ENCODE data around the gene CLSTN3.
"Not testable (repeated sequence)": the region's sequence is repeated elsewhere in the genome, so short reads cannot be mapped to it uniquely, and the experiment has no call there.

The CLSTN3 gene

DNA sequence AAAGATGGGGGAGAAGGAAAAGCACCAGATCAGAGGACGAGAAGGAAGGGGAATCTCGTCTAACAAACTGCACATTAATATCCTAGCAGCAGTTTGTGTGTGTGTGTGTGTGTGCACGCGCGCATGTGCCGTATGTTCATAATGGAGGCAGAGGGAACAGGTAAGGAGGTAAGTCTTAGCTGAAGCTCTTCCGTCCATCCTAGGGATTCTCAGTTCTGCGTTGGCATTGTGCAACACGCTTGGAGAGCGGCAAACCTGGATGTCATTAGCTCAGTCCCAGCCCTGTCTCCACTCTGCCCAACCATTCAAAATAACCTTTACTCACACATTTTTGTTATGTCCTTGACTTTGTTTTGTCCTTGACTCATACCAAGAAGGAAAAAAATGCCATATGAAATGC lies 36.3 kb upstream of the CLSTN3 start:
- Histone ChIP-seq H3K36me3 (ENCODE audit: insufficient read depth, low read length) (no peaks in the 10 kb centered on the region), H3K4me2 (ENCODE audit: low read length) (no peak overlapping the region), H3K4me1 (ENCODE audit: control insufficient read depth, insufficient read depth, low read length) (peaks cover 25% of the 10 kb centered on the region), H3K4me3 (ENCODE audit: low read length) (no peak overlapping the region), H3K9me3 (replicated peaks; ENCODE audit: low read length) (no peaks in the 10 kb centered on the region), H3K27me3 (ENCODE audit: control insufficient read depth, insufficient read depth, low read length) (peaks cover 6% of the 10 kb centered on the region), H3K9ac (ENCODE audit: low read depth, low read length) (no peak overlapping the region)

DNA sequence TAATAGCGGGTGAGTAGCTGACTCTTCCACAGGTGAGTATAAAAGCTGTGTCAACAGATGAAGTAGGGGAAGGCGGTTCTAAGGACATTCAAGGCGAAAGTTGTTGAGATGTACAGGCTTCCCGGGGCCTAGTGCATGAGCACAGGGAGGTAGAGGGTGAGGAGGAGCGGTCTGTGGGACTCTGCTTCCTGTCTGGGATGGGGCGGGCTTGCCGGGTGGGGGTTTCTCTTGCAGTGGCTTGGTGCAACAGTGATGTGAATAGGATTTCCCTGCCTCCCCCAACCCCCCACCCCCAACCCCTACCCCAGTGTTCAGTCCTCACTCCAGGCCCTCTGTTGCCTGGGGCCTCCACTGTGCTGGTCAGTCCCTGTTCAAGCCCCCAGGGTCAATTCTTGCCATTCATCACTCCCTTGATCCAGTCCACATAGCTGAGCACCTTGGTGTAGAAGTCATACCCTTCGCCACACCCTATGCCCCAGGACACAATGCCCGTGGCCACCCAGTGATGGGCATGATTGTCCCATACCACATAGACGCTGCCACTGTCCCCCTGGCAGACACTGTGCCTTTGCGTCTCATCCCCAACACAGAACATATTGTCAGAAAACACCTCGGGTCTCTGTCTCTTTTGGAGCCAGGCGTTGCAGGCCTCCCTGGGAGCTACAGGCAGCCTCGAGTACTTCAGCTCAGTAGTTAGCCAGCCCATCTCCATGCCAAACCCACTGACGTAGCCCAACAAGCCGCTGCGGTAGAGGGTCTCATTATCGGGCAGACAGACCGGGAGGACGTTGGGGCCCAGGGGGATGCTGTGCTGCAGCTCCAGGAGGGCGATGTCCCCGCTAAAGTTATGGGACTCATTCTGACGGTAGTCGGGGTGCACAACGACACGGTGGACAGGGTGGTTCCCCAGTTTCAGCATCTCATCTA lies 33.9 kb upstream of the CLSTN3 start:
- peaks cover 7% of the 10 kb centered on the region for H3K36me3 ChIP-seq (ENCODE audit: insufficient read depth, low read length)
- H3K27me3 ChIP-seq (ENCODE audit: control insufficient read depth, insufficient read depth, low read length) = peaks cover 6% of the 10 kb centered on the region
- no peak overlapping the region for H3K4me2 ChIP-seq (ENCODE audit: low read length)
- H3K9me3 ChIP-seq (replicated peaks; ENCODE audit: low read length) = no peaks in the 10 kb centered on the region
- peaks cover 13% of the 10 kb centered on the region for H3K4me1 ChIP-seq (ENCODE audit: control insufficient read depth, insufficient read depth, low read length)
- no peak overlapping the region for H3K9ac ChIP-seq (ENCODE audit: low read depth, low read length)
- no peak overlapping the region for H3K4me3 ChIP-seq (ENCODE audit: low read length)

DNA sequence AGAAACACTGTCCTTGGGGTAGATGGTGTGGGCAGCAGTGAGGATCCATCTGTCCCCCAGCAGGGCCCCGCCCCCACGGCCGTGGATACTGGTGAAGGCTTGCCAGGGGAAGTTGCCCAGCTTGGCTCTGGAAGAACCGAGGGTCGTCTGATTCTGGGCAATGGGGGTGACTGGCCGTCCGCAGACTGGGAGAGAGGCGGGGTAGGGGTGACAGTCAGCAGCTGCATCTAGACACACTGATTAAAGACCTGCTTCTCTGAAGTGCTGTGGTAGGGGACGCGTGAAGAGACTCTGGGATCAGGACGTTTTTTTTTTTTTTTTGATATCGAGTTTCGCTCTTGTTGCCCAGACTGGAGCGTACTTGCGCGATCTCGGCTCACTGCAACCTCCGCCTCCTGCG lies 33.2 kb upstream of the CLSTN3 start:
- peaks cover 12% of the 10 kb centered on the region for H3K4me1 ChIP-seq (ENCODE audit: control insufficient read depth, insufficient read depth, low read length)

DNA sequence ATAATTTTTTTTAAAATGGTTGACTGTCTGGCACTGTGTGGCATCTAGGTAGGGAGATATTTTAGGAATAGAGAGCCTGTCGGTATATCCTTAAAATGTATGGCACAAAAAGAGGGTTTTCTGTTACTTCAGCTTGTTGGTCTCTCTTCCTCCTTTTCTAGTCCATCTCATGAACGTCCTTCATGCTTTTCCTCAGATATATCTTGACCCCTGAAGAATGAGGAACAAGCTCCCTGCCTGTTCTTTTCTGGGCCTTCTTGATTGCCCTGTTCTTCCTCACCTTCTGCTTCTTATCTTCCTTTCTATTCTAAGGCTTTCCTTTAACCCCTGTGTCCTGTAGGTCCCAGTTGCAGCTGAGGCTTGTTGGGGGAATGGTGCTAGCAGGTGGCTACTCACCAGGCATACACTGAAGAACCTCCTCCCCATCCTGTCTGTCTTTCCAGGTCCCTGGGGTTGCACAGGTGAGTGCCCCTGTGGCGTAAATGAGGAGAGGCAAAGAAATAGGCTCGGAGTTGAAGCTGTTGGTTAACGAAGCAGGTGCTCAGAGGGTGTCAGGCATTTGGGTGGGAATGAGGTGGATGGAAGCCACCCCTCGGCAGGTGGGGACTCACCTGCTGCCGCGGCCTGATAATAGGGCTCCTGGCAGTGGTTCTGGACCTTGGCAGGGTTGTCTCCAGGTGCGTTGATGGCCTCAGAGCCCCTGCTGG lies 30.7 kb upstream of the CLSTN3 start:
- no peak overlapping the region for H3K4me2 ChIP-seq (ENCODE audit: low read length)
- peaks cover 7% of the 10 kb centered on the region for H3K36me3 ChIP-seq (ENCODE audit: insufficient read depth, low read length)

More for the DNA sequence above, 33.2 kb upstream of the CLSTN3 start:
- Histone ChIP-seq H3K9ac (ENCODE audit: low read depth, low read length) (no peak overlapping the region), H3K27me3 (ENCODE audit: control insufficient read depth, insufficient read depth, low read length) (peaks cover 6% of the 10 kb centered on the region), H3K9me3 (replicated peaks; ENCODE audit: low read length) (no peaks in the 10 kb centered on the region), H3K36me3 (ENCODE audit: insufficient read depth, low read length) (peaks cover 7% of the 10 kb centered on the region), H3K4me3 (ENCODE audit: low read length) (no peak overlapping the region), H3K4me2 (ENCODE audit: low read length) (peak overlapping the region; percentile 63)

DNA sequence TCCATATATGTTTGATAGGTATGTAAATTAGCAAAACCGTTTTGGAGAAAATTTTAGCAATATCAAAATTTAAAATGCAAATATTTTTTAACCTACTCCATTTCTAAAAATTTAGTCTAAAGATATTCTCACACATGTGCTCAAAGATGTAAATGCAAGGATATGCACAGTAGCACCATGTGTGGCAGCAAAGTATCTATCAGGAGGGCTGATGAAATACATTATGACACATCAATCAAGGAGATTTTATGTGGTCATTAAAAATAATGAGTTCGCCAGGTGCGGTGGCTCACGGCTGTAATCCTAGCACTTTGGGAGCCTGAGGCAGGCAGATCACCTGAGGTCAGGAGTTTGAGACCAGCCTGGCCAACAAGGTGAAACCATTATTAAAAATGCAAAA lies 29.9 kb upstream of the CLSTN3 start:
- Histone ChIP-seq H3K4me1 (ENCODE audit: control insufficient read depth, insufficient read depth, low read length) (peaks cover 9% of the 10 kb centered on the region), H3K9ac (ENCODE audit: low read depth, low read length) (no peak overlapping the region), H3K9me3 (replicated peaks; ENCODE audit: low read length) (no peaks in the 10 kb centered on the region), H3K4me3 (ENCODE audit: low read length) (no peak overlapping the region), H3K4me2 (ENCODE audit: low read length) (no peak overlapping the region), H3K27me3 (ENCODE audit: control insufficient read depth, insufficient read depth, low read length) (peaks cover 6% of the 10 kb centered on the region), H3K36me3 (ENCODE audit: insufficient read depth, low read length) (peaks cover 7% of the 10 kb centered on the region)

More for the DNA sequence above, 30.7 kb upstream of the CLSTN3 start:
- Histone ChIP-seq H3K9ac (ENCODE audit: low read depth, low read length) (no peak overlapping the region), H3K9me3 (replicated peaks; ENCODE audit: low read length) (no peaks in the 10 kb centered on the region), H3K4me3 (ENCODE audit: low read length) (no peak overlapping the region), H3K4me1 (ENCODE audit: control insufficient read depth, insufficient read depth, low read length) (peaks cover 9% of the 10 kb centered on the region), H3K27me3 (ENCODE audit: control insufficient read depth, insufficient read depth, low read length) (peaks cover 6% of the 10 kb centered on the region)

DNA sequence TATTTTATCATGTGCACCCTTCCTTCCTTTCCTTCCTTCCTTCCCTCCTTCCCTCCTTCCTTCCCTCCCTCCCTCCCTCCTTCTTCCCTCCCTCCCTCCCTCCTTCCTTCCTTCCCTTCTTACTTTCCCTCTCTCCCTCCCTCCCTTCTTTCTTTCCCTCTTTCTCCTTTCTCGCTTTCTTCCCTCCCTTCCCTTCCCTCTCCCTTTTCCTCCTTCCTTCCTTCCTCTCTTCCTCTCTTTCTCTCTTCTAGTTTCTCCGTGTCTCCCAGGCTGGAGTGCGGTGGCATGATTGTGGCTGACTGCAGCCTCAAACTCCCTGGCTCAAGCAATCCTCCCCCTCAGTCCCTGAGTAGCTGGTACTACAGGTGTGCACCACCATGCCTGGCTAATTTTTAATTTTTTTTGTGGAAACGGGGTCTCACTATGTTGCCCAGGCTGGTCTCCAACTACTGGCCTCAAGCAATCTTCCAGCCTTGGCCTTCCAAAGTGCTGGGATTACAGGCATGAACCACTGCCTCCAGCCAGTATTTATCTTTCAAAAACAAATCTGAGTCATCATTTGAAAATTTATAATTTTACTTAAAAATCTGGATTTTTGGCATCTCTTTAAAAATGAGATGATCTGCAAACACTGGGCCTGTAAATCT lies 29.0 kb upstream of the CLSTN3 start:
- Histone ChIP-seq H3K4me3 (ENCODE audit: low read length) (no peak overlapping the region), H3K4me2 (ENCODE audit: low read length) (no peak overlapping the region), H3K4me1 (ENCODE audit: control insufficient read depth, insufficient read depth, low read length) (peaks cover 9% of the 10 kb centered on the region), H3K9ac (ENCODE audit: low read depth, low read length) (no peak overlapping the region), H3K36me3 (ENCODE audit: insufficient read depth, low read length) (peaks cover 7% of the 10 kb centered on the region), H3K27me3 (ENCODE audit: control insufficient read depth, insufficient read depth, low read length) (peaks cover 6% of the 10 kb centered on the region), H3K9me3 (replicated peaks; ENCODE audit: low read length) (no peaks in the 10 kb centered on the region)

DNA sequence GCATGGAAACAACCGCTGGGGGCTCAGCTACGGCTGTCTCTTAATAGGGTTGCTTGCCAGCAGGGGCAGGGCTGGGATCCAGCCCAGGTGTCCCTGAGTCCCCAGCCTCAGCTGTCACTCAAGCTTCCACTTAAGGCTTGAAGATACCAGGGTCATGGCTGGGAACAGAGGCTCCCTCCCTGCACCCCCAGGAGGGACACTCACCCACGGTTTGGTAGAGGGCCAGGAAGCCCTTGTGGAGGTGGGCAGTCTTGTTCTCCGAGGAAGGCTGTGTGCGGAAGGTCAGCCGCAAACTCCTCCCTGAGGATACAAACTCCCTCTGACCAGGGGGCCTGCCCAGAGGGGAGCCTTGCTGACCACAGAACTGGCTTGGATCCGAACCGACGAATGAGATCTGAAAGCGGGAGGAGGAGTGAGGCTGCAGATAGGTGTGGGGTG lies 28.5 kb upstream of the CLSTN3 start:
- H3K36me3 ChIP-seq (ENCODE audit: insufficient read depth, low read length) = peaks cover 7% of the 10 kb centered on the region
- no peaks in the 10 kb centered on the region for H3K9me3 ChIP-seq (replicated peaks; ENCODE audit: low read length)
- H3K27me3 ChIP-seq (ENCODE audit: control insufficient read depth, insufficient read depth, low read length) = peaks cover 4% of the 10 kb centered on the region
- H3K4me2 ChIP-seq (ENCODE audit: low read length) = no peak overlapping the region
- no peak overlapping the region for H3K4me3 ChIP-seq (ENCODE audit: low read length)
- no peak overlapping the region for H3K9ac ChIP-seq (ENCODE audit: low read depth, low read length)
- peaks cover 9% of the 10 kb centered on the region for H3K4me1 ChIP-seq (ENCODE audit: control insufficient read depth, insufficient read depth, low read length)

DNA sequence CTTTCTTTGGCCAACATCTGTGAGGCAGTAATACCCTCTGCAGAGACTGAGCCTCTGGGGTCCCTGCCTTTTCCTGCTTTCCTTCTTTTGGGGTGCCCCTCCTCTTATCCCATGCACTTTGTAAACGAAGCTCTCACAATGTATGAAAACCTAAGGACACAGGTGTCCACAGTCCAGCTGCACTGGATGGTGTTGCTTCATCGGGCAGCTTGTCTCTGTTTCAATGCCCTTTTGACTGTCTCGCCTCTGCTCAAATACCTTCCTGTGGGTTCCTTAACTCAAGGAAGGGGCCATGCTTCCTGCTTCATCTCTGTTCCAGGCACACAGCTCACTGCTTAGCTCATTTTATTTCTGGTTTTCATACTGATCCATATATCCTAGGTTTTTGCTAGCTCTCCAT lies 27.6 kb upstream of the CLSTN3 start:
- Histone ChIP-seq H3K4me3 (ENCODE audit: low read length) (no peak overlapping the region), H3K9me3 (replicated peaks; ENCODE audit: low read length) (no peaks in the 10 kb centered on the region), H3K4me1 (ENCODE audit: control insufficient read depth, insufficient read depth, low read length) (peaks cover 8% of the 10 kb centered on the region), H3K27me3 (ENCODE audit: control insufficient read depth, insufficient read depth, low read length) (no peaks in the 10 kb centered on the region), H3K9ac (ENCODE audit: low read depth, low read length) (no peak overlapping the region), H3K36me3 (ENCODE audit: insufficient read depth, low read length) (peaks cover 7% of the 10 kb centered on the region), H3K4me2 (ENCODE audit: low read length) (no peak overlapping the region)

DNA sequence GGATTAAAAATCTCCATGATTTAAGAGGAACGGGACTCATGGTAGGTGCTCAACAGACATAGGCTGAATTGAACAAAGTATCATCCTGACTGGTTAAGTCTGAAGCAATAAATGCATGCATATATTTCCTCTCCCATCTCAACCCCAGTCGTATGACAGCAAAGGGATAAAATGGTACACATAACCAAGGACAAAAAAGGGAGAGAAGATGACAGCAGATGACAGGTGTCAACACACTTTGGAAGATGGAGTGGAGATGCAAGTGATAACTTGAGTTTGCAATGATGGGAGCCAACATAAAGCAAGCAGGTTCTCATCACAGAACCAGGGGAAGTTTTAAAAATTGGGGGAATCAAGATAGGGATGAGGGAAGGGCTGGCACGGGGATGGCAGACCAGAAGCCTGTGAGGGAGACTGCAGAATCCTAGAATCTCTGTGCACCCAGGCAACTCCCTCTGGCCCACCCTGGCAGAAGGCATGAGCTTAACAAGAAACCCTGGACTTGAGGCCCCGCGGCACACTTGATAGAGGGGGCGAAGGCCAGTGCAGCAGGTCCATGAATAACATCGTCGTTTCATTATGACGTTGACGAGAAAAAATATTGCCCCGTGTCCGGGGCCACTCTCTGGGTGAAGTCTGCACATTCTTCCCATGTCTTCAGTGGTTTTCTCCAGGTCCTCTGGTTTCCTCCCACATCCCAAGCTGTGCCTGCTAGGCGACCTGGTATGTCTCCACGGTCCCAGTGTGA lies 26.2 kb upstream of the CLSTN3 start:
- Histone ChIP-seq H3K4me3 (ENCODE audit: low read length) (no peak overlapping the region), H3K9me3 (replicated peaks; ENCODE audit: low read length) (no peaks in the 10 kb centered on the region), H3K36me3 (ENCODE audit: insufficient read depth, low read length) (peaks cover 7% of the 10 kb centered on the region), H3K4me1 (ENCODE audit: control insufficient read depth, insufficient read depth, low read length) (peaks cover 14% of the 10 kb centered on the region), H3K27me3 (ENCODE audit: control insufficient read depth, insufficient read depth, low read length) (no peaks in the 10 kb centered on the region), H3K9ac (ENCODE audit: low read depth, low read length) (no peak overlapping the region), H3K4me2 (ENCODE audit: low read length) (no peak overlapping the region)

DNA sequence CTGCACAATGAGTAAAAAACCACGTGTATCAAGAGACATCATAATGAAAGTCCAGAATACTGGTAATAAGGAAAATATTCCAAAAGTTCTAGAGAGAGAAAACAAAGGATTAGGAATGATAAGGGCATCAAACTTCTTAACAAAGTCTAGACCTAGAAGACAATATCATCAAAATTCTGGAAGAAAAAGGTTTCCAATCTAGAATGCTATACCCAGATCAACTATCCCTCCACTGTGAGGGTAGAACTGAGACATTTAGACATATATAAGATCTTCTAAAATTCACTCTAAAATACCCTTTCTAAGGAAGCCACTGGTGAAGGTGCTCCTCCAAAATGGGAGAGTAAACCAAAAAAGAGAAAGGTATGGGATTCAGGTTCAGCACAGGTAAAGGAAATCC lies 24.1 kb upstream of the CLSTN3 start:
- Histone ChIP-seq H3K4me3 (ENCODE audit: low read length) (no peak overlapping the region), H3K27me3 (ENCODE audit: control insufficient read depth, insufficient read depth, low read length) (no peaks in the 10 kb centered on the region), H3K4me2 (ENCODE audit: low read length) (no peak overlapping the region), H3K9ac (ENCODE audit: low read depth, low read length) (no peak overlapping the region), H3K36me3 (ENCODE audit: insufficient read depth, low read length) (no peaks in the 10 kb centered on the region), H3K9me3 (replicated peaks; ENCODE audit: low read length) (no peaks in the 10 kb centered on the region), H3K4me1 (ENCODE audit: control insufficient read depth, insufficient read depth, low read length) (peaks cover 19% of the 10 kb centered on the region)

DNA sequence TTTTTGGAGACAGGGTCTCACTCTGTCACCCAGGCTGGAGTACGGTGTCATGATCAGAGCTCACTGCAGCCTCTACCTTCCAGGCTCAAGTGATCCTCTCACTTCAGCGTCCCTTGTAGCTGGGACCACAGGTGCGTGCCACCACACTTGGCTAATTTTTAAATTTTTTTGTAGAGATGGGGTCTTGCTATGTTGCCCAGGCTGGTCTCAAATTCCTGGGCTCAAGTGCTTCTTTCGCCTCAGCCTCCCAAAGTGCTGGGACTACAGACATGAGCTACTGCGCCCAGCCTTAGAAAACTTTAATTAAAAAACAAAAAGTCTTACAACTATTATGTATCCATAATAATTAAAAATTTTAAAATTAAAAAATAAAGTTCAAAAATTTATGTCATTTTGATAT lies 23.0 kb upstream of the CLSTN3 start:
- H3K27me3 ChIP-seq (ENCODE audit: control insufficient read depth, insufficient read depth, low read length); H3K4me3 ChIP-seq (ENCODE audit: low read length); H3K9ac ChIP-seq (ENCODE audit: low read depth, low read length); H3K9me3 ChIP-seq (replicated peaks; ENCODE audit: low read length); H3K36me3 ChIP-seq (ENCODE audit: insufficient read depth, low read length): not testable (repeated sequence)
- Histone ChIP-seq H3K4me1 (ENCODE audit: control insufficient read depth, insufficient read depth, low read length) (peaks cover 13% of the 10 kb centered on the region), H3K4me2 (ENCODE audit: low read length) (peak overlapping the region; percentile 87)

Data from skeletal muscle satellite cell (primary cell).